ENCODE data around the gene PTCHD1.

Gene PTCHD1

DNA sequence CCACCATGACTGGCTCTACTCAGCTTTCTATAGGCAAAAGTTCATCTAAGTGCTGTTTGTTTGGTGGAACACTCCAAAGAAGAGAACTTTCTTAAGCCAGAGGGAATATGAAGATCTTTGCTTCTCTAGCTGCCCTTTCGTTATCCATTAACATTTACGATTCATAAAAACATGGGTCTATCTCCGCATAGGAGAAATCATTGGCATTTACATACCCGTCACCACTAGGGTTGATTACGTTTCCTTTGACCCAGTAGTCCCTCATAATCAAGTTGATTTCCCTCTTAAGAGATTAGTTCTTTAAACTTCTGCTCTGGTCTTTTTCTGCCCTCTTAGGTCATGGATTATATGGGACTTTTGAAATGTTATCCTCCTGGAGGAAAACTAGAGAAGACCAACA lies 57.5 kb downstream of the PTCHD1 start:
- 94 to 99% methylated on average over 5 of the region's 5 CpGs for WGBS, 2 experiments
- no peaks in the 10 kb centered on the region for H3K36me3 ChIP-seq (ENCODE audit: control insufficient read depth, insufficient read depth, low read length)
- H3K4me1 ChIP-seq (ENCODE audit: control insufficient read depth, insufficient read depth, low read length): no peaks in the 10 kb centered on the region
- no peaks in the 10 kb centered on the region for H3K9me3 ChIP-seq (ENCODE audit: control insufficient read depth, low read length)
- no peak overlapping the region for H3K4me3 ChIP-seq (ENCODE audit: insufficient read depth, low read depth, low read length)
- no peaks in the 10 kb centered on the region for H3K27me3 ChIP-seq (ENCODE audit: control insufficient read depth, insufficient read depth, low read length, poor library complexity, severe bottlenecking)
- H3K27ac ChIP-seq (ENCODE audit: insufficient read depth, low read depth, low read length, poor library complexity, severe bottlenecking): no peak overlapping the region

DNA sequence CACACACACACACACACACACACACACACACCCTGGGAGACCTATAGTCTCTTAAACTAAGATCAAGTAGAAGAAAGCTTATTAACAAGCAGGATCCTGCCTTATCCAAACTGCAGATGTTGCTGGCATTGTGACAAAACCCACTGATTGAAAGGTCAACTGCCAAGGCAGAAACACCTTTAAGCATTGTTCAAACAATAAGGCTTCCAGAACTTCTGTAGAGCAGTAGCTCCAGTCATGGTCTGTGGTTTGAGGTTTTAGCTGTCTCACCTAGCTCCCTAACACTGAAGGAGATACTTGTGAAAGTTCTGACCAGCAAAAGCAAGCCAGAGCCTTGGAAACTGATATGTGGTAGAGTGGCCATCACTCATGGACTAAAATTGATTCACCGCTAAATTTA lies 59.8 kb downstream of the PTCHD1 start:
- 92 to 100% methylated on average over 1 of the region's 1 CpG for WGBS, 2 experiments
- H3K27ac ChIP-seq (ENCODE audit: insufficient read depth, low read depth, low read length, poor library complexity, severe bottlenecking): no peak overlapping the region
- H3K4me1 ChIP-seq (ENCODE audit: control insufficient read depth, insufficient read depth, low read length): no peaks in the 10 kb centered on the region

GRCh38 chrX:23396263-23396662 lies 61.6 kb downstream of the PTCHD1 start:
- Histone ChIP-seq H3K9me3 (ENCODE audit: control insufficient read depth, low read length) (no peaks in the 10 kb centered on the region), H3K27ac (ENCODE audit: insufficient read depth, low read depth, low read length, poor library complexity, severe bottlenecking) (no peak overlapping the region), H3K4me3 (ENCODE audit: insufficient read depth, low read depth, low read length) (no peak overlapping the region), H3K4me1 (ENCODE audit: control insufficient read depth, insufficient read depth, low read length) (no peaks in the 10 kb centered on the region), H3K27me3 (ENCODE audit: control insufficient read depth, insufficient read depth, low read length, poor library complexity, severe bottlenecking) (no peaks in the 10 kb centered on the region), H3K36me3 (ENCODE audit: control insufficient read depth, insufficient read depth, low read length) (no peaks in the 10 kb centered on the region)
- 90 to 93% methylated on average over 3 to 4 of the region's 5 CpGs for WGBS, 2 experiments

More for the DNA sequence above, 59.8 kb downstream of the PTCHD1 start:
- Histone ChIP-seq H3K36me3 (ENCODE audit: control insufficient read depth, insufficient read depth, low read length) (no peaks in the 10 kb centered on the region), H3K27me3 (ENCODE audit: control insufficient read depth, insufficient read depth, low read length, poor library complexity, severe bottlenecking) (no peaks in the 10 kb centered on the region), H3K4me3 (ENCODE audit: insufficient read depth, low read depth, low read length) (no peak overlapping the region), H3K9me3 (ENCODE audit: control insufficient read depth, low read length) (no peaks in the 10 kb centered on the region)

DNA sequence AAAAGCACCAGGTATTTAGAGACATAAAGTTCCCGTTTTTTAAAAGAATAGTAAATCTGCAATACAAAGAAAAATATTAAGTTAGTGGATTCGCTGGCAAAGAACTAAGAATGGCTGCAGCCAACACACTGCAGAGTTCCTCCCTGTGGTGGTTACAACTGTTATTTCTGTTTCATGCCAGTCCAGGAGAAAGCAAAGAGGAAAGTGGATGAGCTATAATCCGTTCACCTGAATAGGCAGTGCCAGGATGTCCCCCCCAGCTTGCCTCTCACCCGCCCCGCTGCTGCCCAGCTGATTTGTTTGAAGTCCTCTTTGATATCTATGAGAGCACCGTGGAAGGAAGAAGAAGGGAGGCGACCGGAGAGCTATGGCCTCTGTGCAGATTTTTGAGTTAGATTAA lies 63.9 kb downstream of the PTCHD1 start:
- no peaks in the 10 kb centered on the region for H3K4me1 ChIP-seq (ENCODE audit: control insufficient read depth, insufficient read depth, low read length)
- no peak overlapping the region for H3K27ac ChIP-seq (ENCODE audit: insufficient read depth, low read depth, low read length, poor library complexity, severe bottlenecking)
- H3K9me3 ChIP-seq (ENCODE audit: control insufficient read depth, low read length): no peaks in the 10 kb centered on the region
- no peaks in the 10 kb centered on the region for H3K27me3 ChIP-seq (ENCODE audit: control insufficient read depth, insufficient read depth, low read length, poor library complexity, severe bottlenecking)
- H3K4me3 ChIP-seq (ENCODE audit: insufficient read depth, low read depth, low read length): no peak overlapping the region
- 89 to 91% methylated on average over 7 of the region's 8 CpGs for WGBS, 2 experiments
- no peaks in the 10 kb centered on the region for H3K36me3 ChIP-seq (ENCODE audit: control insufficient read depth, insufficient read depth, low read length)

- H3K9me3 ChIP-seq (ENCODE audit: control insufficient read depth, low read length): no peaks in the 10 kb centered on the region
- no peak overlapping the region for H3K27ac ChIP-seq (ENCODE audit: insufficient read depth, low read depth, low read length, poor library complexity, severe bottlenecking)
- no peaks in the 10 kb centered on the region for H3K27me3 ChIP-seq (ENCODE audit: control insufficient read depth, insufficient read depth, low read length, poor library complexity, severe bottlenecking)
- no peaks in the 10 kb centered on the region for H3K36me3 ChIP-seq (ENCODE audit: control insufficient read depth, insufficient read depth, low read length)
- WGBS, 2 experiments: 67 to 68% methylated on average over 4 to 5 of the region's 6 CpGs
- no peak overlapping the region for H3K4me3 ChIP-seq (ENCODE audit: insufficient read depth, low read depth, low read length)
- no peaks in the 10 kb centered on the region for H3K4me1 ChIP-seq (ENCODE audit: control insufficient read depth, insufficient read depth, low read length)
Observed at GRCh38 chrX:23403849-23404248, 69.2 kb downstream of the PTCHD1 start.

GRCh38 chrX:23422912-23423311 lies 88.3 kb downstream of the PTCHD1 start:
- H3K4me3 ChIP-seq (ENCODE audit: insufficient read depth, low read depth, low read length): no peak overlapping the region
- no peak overlapping the region for H3K27ac ChIP-seq (ENCODE audit: insufficient read depth, low read depth, low read length, poor library complexity, severe bottlenecking)
- no peaks in the 10 kb centered on the region for H3K4me1 ChIP-seq (ENCODE audit: control insufficient read depth, insufficient read depth, low read length)
- H3K27me3 ChIP-seq (ENCODE audit: control insufficient read depth, insufficient read depth, low read length, poor library complexity, severe bottlenecking): no peaks in the 10 kb centered on the region
- H3K36me3 ChIP-seq (ENCODE audit: control insufficient read depth, insufficient read depth, low read length): no peaks in the 10 kb centered on the region
- 100% methylated on average over 1 of the region's 1 CpG; no CpG with 5 or more reads in 1 of the 2 experiments for WGBS, 2 experiments
- no peaks in the 10 kb centered on the region for H3K9me3 ChIP-seq (ENCODE audit: control insufficient read depth, low read length)

DNA sequence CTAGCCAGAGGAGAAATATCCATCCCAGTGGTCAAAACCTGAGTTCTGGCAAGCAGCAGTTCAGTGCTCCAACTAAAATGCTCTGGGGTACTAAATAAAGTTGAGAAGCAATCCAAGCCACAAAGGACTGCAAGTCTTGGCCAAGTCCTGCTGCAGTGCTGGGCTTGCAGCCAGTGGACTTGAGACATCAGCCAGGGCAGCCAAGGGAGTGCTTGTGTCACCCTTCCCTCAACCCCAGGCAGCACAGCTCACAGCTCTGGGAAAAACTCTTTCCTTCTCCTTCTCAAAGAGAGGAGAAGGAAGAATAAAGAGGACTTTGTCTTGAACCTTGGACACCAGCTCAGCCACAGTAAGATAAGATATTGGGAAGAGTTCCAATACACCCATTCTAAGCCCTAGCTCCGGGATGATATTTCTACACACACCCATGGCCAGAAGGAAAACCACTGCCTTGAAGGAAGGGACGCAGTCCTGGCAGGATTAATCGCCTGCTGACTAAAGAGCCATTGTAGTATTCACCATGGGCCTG lies 99.8 kb downstream of the PTCHD1 start:
- WGBS, 2 experiments: 81 to 83% methylated on average over 3 of the region's 3 CpGs
- no peaks in the 10 kb centered on the region for H3K27me3 ChIP-seq (ENCODE audit: control insufficient read depth, insufficient read depth, low read length, poor library complexity, severe bottlenecking)
- no peaks in the 10 kb centered on the region for H3K4me1 ChIP-seq (ENCODE audit: control insufficient read depth, insufficient read depth, low read length)
- no peaks in the 10 kb centered on the region for H3K9me3 ChIP-seq (ENCODE audit: control insufficient read depth, low read length)
- H3K27ac ChIP-seq (ENCODE audit: insufficient read depth, low read depth, low read length, poor library complexity, severe bottlenecking): no peak overlapping the region
- no peak overlapping the region for H3K4me3 ChIP-seq (ENCODE audit: insufficient read depth, low read depth, low read length)
- H3K36me3 ChIP-seq (ENCODE audit: control insufficient read depth, insufficient read depth, low read length): no peaks in the 10 kb centered on the region

- WGBS, 2 experiments: 93 to 95% methylated on average over 1 of the region's 1 CpG
- H3K27me3 ChIP-seq (ENCODE audit: control insufficient read depth, insufficient read depth, low read length, poor library complexity, severe bottlenecking): no peaks in the 10 kb centered on the region
- no peaks in the 10 kb centered on the region for H3K36me3 ChIP-seq (ENCODE audit: control insufficient read depth, insufficient read depth, low read length)
- no peak overlapping the region for H3K27ac ChIP-seq (ENCODE audit: insufficient read depth, low read depth, low read length, poor library complexity, severe bottlenecking)
- no peaks in the 10 kb centered on the region for H3K9me3 ChIP-seq (ENCODE audit: control insufficient read depth, low read length)
- H3K4me1 ChIP-seq (ENCODE audit: control insufficient read depth, insufficient read depth, low read length): no peaks in the 10 kb centered on the region
- no peak overlapping the region for H3K4me3 ChIP-seq (ENCODE audit: insufficient read depth, low read depth, low read length)
Observed at GRCh38 chrX:23435108-23435507, 100.5 kb downstream of the PTCHD1 start.

DNA sequence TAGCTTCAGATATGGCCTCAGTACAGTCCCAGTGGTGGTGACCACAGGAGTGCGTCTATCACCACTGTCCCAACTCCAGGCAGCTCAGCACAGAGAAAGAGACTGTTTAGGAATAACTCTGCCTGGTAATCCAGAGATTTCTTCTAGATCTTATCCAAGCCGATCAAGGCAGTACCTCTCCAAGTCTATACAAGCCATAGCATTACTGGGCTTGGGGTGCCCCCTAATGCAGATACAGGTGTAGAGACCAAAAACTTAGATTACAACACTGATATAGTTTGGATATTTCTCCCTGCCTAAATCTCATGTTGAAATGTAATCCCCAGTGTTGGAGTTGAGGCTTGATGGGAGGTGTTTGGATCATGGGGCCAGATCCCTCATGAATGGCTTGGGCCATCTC lies 100.9 kb downstream of the PTCHD1 start:
- Histone ChIP-seq H3K36me3 (ENCODE audit: control insufficient read depth, insufficient read depth, low read length) (no peaks in the 10 kb centered on the region), H3K27me3 (ENCODE audit: control insufficient read depth, insufficient read depth, low read length, poor library complexity, severe bottlenecking) (no peaks in the 10 kb centered on the region), H3K4me3 (ENCODE audit: insufficient read depth, low read depth, low read length) (no peak overlapping the region), H3K9me3 (ENCODE audit: control insufficient read depth, low read length) (no peaks in the 10 kb centered on the region), H3K4me1 (ENCODE audit: control insufficient read depth, insufficient read depth, low read length) (no peaks in the 10 kb centered on the region), H3K27ac (ENCODE audit: insufficient read depth, low read depth, low read length, poor library complexity, severe bottlenecking) (no peak overlapping the region)
- WGBS, 2 experiments: 85 to 97% methylated on average over 2 of the region's 2 CpGs

DNA sequence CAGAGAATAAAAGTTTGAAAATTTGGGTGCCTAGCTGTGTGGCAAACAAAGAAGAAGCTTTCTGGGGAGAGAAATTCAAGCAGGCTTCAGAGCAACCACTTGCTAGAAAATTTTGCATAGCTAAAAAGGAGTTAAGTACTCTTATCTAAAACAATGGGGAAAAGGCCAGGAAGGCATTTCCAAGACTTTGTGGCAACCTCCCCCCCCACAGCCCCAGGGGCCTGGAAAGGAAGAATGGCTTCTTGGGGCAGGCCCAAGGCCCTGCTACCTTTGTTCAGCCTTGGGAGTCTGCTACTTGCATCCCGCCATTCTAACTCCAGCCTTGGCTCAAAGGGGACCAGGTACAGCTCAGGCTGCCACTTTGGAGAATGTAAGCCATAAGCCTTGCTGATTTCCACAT lies 102.2 kb downstream of the PTCHD1 start:
- no peaks in the 10 kb centered on the region for H3K27me3 ChIP-seq (ENCODE audit: control insufficient read depth, insufficient read depth, low read length, poor library complexity, severe bottlenecking)

DNA sequence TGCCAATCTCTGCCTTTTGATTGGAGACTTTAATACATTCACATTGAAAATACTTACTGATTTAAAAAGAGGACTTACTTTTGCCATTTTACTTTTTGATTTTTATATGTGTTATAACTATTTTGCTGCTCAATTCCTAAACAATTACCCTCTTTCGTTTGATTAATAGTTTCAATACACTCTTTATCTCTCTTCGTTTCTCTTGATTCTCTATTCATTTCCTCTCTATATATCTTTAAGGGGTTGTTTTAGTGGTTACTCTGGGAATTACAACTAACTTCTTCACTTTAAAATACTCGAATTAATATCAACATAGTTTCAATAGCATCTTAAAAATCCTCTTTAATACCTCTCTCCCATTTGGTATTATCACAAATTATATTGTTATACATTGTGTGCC lies 116.6 kb downstream of the PTCHD1 start:
- H3K27me3 ChIP-seq (ENCODE audit: control insufficient read depth, insufficient read depth, low read length, poor library complexity, severe bottlenecking): no peaks in the 10 kb centered on the region
- H3K4me1 ChIP-seq (ENCODE audit: control insufficient read depth, insufficient read depth, low read length): no peaks in the 10 kb centered on the region
- H3K9me3 ChIP-seq (ENCODE audit: control insufficient read depth, low read length): no peaks in the 10 kb centered on the region
- no CpG with 5 or more reads among the region's 3 CpGs for WGBS, 2 experiments
- H3K27ac ChIP-seq (ENCODE audit: insufficient read depth, low read depth, low read length, poor library complexity, severe bottlenecking): no peak overlapping the region
- H3K4me3 ChIP-seq (ENCODE audit: insufficient read depth, low read depth, low read length): no peak overlapping the region
- no peaks in the 10 kb centered on the region for H3K36me3 ChIP-seq (ENCODE audit: control insufficient read depth, insufficient read depth, low read length)

More for the DNA sequence above, 102.2 kb downstream of the PTCHD1 start:
- no peak overlapping the region for H3K27ac ChIP-seq (ENCODE audit: insufficient read depth, low read depth, low read length, poor library complexity, severe bottlenecking)
- no peak overlapping the region for H3K4me3 ChIP-seq (ENCODE audit: insufficient read depth, low read depth, low read length)
- WGBS, 2 experiments: 67 to 82% methylated on average over 1 of the region's 1 CpG
- H3K4me1 ChIP-seq (ENCODE audit: control insufficient read depth, insufficient read depth, low read length): no peaks in the 10 kb centered on the region
- no peaks in the 10 kb centered on the region for H3K36me3 ChIP-seq (ENCODE audit: control insufficient read depth, insufficient read depth, low read length)
- H3K9me3 ChIP-seq (ENCODE audit: control insufficient read depth, low read length): no peaks in the 10 kb centered on the region

All from ectodermal cell (in vitro differentiated cells).